Umbilical cord (tissue), 2 donors: ENCODE measurements around the gene TNRC6A. TPM values are rescaled to one million over a fixed set of nuclear protein-coding genes. Genes with fewer than 3 reads are reported as not detected.
"Not testable (repeated sequence)": the region's sequence is repeated elsewhere in the genome, so short reads cannot be mapped to it uniquely, and the experiment has no call there.

Source experiments
- DNase-seq: peaks from one replicate; pipeline ENCODE4 v3.0.0-alpha.2; 2015; ENCODE audit warnings: low spot score
- total RNA-seq: library from RNA; depleted of rRNA; stranded (reverse); fragments of >200 nt; gene quantifications from one replicate; pipeline ENCODE4 v1.2.3, GENCODE V29; 2014; ENCODE audit warnings: low replicate concordance; ENCODE audit not compliant: insufficient read depth

TNRC6A gene
- total RNA-seq, 1 donor from 2014 or later = 38.8 TPM

DNA sequence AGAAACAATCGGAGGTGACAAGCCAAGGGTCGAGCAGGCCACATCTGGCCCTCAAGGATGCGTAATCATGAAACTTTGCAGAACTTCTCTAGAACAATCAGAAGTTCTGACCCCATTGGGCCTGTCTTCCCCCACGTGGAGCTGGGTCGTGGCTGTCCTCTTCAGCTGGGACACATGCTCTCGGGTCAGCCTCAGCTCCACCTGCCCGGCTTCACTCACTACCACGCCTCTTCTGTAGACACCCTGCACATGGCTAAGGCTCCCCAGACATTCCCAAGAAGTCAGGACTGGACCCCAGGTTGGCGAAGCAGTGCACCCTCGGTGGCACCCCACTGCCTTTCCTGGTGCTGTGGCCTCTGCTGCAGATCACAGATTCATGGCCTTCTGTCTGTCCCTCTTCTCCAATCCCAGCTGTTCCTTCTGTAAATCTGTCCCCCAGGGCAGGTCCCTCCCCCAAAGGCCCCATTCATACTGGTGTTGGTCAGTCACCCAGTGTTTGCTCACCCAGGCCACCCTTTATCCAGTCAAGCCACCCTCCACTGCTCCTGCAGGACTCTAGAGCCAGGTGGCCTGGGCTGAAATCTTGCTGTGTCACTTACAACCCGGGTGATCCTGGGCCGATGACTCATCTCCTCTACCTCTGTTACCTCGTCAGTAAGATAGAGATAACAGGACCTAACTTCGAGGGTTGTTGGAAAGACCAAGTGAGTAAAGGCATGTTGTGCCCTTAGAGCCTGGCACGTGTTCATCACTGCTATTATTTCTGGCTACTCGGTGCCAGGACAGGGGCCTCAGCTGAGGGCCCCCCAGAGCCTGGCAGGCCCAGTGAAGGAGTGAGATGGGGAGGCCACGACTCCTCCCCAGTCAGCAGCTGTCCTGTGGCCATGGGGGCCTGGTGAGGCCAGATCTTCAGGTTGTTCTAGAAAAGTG is 114.9 kb downstream of the TNRC6A start:
- no peak for DNase-seq

DNA sequence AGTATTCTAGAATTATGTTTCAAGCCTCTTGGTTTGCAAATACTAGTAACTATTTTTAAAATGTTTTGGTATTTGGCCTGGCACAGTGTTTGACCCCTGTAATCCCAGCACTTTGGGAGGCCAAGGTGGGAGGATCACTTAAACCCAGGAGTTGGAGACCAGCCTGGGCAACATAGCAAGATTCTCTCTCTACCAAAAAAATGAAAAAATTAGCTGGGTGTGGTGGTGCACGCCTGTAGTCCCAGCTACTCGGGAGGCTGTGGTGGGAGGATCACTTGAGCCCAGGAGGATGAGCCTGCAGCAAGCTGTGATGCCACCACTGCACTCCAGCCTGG is 115.5 kb downstream of the TNRC6A start:
- not testable (repeated sequence) for DNase-seq

DNA sequence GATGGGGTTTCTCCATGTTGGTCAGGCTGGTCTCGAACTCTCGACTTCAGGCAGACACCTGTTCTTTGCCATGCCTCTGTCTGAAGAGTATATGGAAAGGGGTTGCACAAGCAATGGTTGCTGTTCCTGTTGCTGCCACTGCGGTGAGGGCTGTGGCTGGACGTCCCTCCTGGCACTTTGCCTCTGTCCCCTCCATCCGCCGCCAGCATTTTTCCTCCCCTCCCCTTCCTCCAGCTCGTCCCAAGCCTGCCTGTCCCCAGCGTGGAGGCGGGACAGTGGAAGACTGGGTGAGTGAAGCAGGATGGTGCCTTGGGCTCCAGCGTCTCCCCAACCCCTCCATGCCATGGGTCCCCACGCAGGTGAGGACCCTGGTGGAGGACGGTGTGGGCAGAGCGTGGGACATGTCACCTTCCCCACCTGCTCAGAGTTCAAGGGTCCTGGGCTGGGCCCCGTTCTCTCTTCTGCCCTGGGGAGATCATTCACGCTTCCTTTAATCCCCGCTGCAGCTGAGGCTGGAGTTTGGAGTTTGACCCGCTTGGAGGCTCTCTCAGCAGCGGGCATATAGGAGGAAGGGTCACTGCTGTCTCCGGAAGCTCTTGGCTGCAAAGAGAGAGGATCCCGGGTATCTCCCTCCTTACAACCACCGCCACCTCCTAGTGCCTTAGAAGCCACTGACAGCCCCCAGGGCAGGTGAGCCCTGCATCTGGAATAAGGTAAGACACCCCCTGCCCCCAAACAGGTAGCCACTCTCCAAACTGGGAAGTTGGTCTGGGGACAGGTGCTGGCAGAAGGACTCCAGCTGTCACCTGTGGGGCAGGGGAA is 116.5 kb downstream of the TNRC6A start, which contains the start of gene SLC5A11:
TSS of gene SLC5A11 (plus strand) at position 238 of the 822 bp plus-strand sequence. CDS start 12,681 bp downstream, outside the sequence.
- no peak for DNase-seq

DNA sequence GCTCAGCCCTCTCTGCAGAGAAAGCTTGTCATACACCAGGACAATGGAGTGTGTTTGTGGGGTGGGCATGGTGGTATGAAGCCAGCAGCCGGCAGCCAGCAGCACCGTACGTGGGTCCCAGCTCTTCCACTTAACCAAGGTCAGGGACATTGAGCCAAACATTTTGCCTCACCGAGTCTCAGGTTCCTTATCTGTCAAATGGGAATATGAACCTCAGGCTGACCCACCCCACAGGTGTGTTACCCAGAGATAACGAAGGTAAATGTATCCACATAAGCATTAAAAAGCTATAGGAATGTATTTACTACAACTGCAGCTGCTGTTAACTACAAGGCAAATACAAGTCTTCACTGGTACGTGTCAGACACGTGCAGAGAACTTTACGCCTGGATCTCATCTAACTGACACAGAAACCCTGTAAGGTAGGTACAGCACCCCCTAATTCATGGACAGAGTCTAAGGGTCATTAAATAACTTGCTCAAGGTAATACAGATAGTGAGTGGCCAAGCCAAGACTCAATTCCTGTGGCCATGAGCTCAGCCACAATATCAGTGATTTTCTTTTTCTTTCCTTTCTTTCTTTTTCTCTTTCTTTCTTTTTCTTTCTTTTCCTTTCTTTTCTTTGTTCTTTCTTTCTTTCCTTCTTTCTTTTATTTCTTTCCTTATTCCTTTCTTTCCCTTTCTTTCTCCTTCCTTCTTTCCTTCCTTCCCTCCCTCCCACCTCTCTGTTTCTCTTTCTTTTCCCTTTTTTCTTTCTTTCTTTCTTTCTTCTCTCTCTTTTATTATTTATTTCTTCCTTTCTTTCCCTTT is 117.3 kb downstream of the TNRC6A start:
- DNase-seq = peak; percentile 6

DNA sequence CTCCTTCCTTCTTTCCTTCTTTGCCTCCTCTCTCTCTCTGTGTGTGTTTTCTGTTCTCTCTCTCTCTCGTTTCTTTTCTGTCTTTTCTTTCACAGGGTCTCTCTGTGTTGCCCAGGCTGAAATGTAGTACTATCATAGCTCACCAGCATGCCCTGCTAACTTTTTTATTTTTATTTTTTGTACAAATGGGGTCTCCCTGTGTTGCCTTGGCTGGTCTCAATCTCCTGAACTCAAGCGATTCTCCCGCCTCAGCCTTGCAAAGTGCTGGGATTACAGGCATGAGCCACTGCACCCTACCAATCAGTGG is 117.9 kb downstream of the TNRC6A start:
- DNase-seq = no peak

DNA sequence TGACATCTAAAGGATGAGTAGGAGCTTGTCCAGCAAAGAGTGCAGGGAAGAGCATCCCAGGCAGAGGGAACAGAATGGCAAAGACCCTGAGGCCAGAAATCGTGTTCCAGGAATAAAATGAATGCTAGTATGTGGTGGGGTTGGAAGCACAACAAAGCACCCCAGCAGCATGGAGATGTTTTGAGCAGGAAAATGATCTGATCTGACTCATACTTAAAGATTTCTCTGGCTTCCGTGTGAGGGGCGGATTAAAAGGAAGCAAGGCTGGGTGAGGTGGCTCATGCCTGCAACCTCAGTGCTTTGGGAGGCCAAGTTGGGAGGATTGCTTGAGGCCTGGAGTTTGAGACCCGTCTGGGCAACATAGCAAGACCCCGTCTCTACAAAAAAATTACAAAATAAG is 118.6 kb downstream of the TNRC6A start:
- DNase-seq = no peak

DNA sequence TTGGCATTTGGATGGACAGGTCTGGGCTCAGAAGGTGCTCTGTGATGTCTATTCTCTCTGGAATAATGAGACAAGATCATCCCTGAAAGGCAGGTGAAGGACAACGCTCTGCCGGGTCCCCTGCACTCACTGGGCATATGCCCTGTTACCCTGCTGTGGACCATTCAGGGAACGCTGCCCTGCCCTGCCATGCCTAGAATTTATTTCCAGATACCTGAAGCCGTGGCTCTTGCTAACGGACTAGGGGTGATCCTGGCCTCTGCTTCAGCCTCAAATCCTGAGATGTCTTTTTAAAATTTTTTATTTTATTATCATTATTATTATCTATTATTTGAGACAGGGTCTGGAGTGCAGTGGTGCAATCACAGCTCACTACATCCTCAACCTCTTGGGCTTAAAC is 120.2 kb downstream of the TNRC6A start:
- no peak for DNase-seq

DNA sequence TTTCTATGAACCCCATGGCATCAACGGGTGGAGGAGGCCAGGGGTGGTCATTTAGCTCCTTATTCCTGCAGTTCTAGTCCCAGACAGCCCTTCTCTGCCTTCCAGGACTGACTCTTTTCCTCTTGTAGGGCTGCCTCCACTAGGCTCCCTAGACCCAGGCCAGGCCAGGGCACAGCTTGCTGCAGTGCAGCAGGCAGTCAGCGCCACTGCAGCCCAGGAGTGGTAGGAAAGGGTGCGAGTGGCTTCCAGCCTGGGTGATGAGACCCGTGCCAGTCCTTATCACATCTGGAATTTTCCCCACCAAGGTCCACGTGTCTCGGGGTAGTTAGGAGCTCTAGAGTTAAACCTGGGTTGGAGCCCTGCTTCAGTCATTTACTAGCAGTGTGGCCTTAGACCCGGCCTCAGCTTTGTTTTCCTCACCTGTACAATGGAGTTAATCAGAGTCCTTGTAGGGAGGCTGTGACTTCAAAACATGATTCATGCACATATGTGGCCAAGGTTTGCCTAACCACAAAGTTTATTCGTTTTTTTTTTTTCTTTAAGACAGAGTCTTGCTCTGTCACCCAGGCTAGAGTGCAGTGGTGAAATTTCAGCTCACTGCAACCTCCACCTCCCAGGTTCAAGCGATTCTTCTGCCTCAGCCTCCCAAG is 121.0 kb downstream of the TNRC6A start:
- no peak for DNase-seq

DNA sequence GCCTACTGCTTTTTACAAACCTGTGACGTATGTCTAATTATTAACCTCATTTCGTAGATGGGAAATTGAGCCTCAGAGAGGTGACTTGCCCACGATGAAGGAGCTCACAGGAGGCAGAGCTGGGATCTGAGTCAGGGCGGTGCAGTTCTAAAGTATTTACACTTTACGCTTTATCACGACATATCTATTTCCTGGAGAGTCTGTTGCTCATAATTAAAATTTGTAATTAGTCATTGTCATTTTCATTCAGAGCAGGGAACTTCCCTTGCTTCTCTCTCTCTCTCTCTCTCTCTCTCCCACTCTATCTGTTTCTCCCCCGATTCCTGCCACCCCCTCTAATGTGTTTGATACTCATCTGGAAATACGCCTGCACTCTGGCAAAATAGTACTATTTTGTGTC is 122.2 kb downstream of the TNRC6A start:
- no peak for DNase-seq

DNA sequence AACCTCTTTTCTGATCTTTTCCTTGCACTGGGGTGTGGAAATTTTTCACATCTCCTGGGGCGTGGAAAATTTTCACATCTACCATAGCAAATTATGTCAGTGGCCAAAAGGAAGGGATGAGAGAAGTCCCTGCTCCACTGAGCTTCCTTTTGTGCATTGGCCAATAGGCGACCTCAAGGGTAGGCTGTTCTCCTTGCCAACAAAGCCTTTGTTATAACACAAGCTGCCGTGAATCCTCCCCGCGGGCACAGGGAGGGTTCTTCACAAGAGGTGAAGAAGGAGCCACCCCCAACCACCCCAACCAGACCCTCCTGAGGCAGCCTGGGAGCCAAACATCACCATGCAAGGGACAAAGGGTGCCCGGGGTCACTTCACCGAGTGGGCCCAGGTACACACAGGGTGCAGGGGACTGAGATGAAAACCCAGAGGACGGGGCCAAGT is 122.8 kb downstream of the TNRC6A start:
- DNase-seq = no peak

DNA sequence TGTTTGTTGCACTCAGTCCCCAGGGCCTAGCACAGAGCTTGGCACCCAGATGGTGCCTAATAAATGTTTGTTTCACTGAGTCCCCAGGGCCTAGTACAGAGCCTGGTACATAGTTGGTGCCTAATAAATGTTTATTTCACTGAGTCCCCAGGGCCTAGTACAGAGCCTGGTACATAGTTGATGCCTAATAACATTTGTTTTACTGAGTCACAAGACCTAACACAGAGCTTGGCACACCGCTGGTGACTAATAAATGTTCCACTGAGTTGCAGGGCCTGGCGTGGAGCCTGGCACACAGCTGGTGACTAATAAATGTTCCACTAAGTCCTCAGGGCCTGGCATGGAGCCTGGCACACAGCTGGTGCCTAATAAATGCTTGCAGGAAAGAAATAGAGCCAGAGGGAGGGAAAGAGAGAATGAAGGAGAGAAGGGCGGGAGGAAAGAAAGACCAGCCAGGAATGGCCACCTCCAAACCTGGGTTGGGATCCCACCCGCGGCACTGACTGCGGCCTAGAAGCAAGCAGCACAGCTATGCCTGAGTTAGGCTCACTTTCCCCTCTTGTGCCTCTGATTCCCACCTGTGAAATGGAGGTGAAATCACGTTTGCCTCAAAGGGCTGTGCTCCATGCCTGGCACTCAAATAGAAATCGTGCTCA is 123.8 kb downstream of the TNRC6A start:
- DNase-seq = no peak

DNA sequence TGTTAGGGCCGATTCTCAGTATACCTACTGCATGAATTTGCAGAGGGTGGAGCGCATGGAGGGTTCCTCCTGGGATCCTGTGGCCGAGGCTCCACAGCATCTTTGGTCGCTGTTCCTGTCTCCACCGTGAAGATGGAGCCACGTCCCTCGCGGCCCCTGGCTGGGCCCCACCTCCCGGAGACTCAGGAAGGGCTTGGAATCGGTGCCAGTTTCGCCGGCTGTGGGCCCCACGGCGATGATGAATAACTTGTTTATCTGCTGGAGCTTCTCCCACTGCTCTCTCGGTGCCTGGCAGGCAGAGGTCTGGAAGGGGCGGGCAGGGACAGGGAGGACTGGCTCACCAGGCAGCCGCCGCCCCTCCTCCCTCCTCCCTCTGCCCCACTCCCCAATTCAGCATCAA is 124.4 kb downstream of the TNRC6A start:
- DNase-seq = peak; percentile 60

DNA sequence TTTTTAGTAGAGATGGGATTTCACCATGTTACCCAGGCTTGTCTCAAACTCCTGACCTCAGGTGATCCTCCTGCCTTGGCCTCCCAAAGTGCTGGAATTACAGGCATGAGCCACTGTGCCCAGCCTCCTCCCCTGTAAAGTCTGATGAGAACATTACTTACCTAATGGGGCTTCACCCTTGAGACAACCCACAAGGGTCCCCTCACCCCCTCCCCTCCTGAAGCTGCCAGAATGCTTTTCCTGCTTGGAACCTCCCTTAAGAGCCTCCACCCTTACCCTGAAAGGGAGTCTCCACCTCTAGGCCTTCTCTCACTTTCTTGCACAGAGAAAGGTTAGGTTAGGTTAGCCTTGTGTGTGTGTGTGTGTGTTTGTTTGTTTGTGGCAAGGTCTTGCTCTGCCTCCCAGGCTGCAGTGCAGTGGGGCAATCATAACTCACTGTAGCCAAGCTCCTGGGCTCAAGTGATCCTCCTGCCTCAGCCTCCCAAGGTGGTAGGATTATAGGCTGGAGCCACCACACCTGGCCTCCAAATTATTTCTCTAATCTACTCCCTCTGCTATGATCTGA is 125.2 kb downstream of the TNRC6A start:
- DNase-seq = no peak

DNA sequence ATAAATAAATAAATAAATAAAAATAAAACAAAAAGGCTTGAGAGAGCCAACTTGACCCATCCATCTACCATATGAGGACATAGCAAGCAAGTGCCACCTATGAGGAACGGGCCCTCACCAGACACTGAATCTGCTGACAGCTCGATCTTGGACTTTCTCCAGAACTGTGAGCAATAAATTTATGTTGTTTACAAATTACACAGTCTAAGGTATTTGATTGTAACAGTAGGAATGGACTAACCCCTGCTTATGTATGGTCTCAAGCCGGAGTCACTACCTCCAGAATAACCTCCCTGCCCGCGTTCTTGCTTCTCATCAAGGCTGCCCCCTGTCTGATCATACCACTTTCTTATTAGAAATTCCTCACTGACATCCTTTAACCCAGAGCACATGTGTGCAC is 126.2 kb downstream of the TNRC6A start:
- DNase-seq = no peak

DNA sequence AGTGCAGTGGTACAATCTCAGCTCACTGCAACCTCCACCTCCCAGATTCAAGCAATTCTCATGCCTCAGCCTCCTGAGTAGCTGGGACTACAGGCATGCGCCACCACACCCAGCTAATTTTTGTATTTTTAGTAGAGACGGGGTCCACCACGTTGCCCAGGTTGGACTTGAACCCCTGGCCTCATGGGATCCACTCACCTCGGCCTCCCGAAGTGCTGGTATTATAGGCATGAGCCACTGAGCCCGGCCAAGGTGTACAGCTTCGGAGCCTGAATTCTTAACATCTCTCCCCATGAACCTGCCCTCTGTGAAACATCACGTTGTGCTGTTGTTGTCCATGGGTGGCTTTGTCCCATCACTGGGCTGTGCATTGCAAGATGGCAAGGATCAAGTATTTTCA is 127.4 kb downstream of the TNRC6A start:
- not testable (repeated sequence) for DNase-seq

DNA sequence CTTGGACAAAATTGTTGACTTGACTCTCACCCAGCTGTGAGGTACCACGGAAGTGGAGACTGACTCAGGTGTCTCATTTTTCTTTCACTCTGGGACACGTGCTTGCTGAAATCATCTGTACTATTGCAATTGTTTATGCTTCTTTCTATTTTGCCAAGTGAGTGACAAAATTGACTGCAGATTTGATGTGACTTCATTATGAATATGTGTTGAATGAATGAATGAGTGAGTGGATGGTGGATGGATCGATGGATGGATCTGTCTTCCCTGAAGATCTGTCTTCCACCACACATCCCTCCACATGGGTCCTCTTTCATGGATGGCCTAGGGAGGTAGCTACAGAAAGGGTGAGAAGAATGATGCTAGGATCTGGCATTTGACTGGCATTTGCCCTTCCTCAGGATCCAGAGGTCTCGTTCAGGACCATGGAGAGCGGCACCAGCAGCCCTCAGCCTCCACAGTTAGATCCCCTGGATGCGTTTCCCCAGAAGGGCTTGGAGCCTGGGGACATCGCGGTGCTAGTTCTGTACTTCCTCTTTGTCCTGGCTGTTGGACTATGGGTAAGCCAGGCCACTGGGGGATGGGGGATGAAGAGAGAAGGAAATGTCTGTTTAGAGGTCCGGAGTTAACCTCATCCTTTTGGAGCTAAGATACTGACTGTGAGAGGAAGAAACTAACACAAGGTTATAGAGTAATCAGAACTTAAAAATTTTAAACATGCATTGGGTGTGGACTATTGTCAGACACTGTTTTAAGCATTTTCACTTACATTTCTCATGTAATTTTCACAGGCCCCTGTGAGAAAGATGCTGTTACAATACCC is 129.0 kb downstream of the TNRC6A start:
- DNase-seq = peak; percentile 52

DNA sequence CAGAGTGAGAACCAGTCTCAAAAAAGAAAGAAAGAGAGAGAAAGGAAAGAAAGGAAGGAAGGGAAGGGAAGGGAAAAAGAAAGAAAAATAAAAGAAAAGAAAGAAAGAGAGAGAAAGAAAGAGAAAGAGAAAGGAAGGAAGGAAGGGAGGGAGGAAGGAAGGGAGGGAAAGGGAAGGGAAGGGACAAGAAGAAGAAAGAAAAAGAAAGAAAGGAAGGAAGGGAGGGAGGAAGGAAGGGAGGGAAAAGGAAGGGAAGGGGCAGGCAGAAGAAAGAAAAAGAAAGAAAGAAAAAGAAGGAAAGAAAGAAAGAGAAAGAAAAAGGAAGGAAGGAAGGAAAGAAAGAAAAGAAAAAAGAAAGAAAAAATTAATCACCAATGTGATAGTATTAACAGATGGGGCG is 132.0 kb downstream of the TNRC6A start:
- DNase-seq = no peak

DNA sequence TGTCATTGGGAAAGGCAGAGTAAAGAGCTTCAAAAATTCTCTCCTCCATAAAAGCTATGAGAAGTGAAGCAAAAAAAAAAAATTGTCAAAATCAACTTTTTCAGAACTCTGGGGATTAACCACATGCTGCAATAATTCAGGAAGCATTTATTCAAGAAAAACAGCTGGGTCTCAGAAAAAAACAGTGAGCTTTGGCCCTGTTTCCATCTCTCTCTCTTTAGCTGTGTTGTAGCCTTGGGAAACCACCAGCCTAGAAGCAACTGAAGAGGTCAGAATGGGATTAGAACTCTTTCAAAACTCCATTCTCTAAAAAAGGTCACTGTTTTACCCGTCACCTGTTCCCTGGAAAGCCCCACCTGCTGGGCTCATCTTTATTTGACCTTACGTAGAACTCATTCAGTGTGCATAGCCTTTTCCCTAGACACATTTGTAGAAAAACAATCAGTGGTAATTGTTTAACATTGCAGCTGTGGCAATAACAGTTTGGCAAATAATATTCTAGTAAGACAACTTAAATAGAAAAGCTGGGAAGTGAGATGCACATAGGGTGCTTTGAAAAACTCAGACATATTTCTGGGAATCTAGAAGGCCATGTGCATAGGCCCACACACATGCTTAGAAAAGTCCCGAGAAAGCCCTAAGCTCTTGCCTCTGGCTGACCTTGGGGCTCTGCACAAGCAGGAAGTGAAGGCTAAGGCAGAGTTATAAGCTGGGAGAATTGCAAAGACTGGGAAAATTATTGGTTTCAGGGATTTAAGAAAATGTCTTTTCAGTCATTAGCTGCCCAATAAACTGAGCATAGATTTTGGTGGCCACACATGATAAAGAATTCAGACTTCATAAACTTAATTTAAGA is 134.4 kb downstream of the TNRC6A start:
- no peak for DNase-seq

DNA sequence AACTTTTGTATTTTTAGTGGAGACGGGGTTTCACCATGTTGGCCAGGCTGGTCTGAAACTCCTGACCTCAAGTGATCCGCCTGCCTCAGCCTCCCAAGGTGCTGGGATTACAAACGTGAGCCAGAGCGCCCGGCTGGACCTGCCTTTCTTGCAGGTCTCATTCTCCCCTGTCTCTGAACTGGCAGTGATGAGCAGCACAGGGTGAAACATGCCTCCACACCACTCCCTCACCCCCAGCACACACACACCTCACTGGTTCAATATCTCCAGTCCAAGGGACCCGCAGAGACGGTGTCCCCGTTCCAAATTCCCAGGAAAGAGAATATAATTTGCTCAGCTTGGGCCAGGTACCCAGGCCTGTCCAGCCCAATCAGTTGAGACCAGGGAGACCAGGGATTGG is 139.6 kb downstream of the TNRC6A start:
- DNase-seq = no peak
